AG09309 (cell line): ENCODE results near the gene CHST1.

ENCODE experiments used
- DNase-seq: peaks from one replicate; pipeline ENCODE4 v3.0.0-alpha.2; 2010; ENCODE audit warnings: low read depth
- H3K4me3 ChIP-seq: 2 replicates; pipeline ENCODE4 v1.5.1; 2011; ENCODE audit warnings: mild to moderate bottlenecking, low read depth, low read length, moderate library complexity; ENCODE audit not compliant: control insufficient read depth
- TF ChIP-seq, protein P1 (sequence below): IDR thresholded peaks from 2 replicates; pipeline ENCODE4 v1.5.1; 2011; ENCODE audit warnings: mild to moderate bottlenecking, low read depth, low read length, inconsistent platforms; ENCODE audit not compliant: insufficient read depth, control insufficient read depth; ENCODE audit errors: missing control alignments

Gene CHST1

DNA sequence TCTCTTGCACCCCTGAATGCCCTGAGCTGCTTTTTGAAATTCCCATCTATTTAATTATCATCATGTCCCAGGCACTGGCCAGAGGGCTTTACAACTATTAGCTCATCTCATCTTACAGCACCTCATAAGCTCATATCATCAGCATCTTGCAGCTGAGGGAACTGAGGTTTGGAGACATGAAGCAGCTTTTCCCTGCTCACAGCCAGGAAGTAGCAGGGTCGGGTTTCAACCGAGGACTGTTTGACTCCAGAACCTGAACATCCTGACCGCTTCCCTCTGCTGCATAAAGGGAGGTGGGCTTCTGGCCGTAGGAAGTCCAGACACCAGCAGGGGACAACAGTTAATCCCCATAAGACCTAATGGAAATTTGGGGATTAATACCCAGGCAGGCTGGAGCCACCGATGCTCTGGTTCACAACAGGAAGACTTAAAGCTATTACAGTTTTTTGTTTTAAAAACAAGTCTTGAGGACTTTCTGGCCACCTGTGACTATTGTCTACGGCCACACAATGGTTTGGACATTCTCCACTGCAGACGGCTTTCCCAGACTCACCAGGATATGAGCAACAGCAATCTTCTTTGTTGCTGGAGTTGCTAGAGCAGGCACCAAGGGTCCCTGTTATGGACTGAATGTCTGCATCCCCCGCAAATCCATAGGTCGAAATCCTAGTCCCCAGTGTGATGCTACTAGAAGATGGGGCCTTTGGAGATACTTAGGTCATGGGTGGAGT, 47.4 kb downstream of the CHST1 start:
- TF ChIP-seq, protein P1, sequence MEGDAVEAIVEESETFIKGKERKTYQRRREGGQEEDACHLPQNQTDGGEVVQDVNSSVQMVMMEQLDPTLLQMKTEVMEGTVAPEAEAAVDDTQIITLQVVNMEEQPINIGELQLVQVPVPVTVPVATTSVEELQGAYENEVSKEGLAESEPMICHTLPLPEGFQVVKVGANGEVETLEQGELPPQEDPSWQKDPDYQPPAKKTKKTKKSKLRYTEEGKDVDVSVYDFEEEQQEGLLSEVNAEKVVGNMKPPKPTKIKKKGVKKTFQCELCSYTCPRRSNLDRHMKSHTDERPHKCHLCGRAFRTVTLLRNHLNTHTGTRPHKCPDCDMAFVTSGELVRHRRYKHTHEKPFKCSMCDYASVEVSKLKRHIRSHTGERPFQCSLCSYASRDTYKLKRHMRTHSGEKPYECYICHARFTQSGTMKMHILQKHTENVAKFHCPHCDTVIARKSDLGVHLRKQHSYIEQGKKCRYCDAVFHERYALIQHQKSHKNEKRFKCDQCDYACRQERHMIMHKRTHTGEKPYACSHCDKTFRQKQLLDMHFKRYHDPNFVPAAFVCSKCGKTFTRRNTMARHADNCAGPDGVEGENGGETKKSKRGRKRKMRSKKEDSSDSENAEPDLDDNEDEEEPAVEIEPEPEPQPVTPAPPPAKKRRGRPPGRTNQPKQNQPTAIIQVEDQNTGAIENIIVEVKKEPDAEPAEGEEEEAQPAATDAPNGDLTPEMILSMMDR, result no peak

DNA sequence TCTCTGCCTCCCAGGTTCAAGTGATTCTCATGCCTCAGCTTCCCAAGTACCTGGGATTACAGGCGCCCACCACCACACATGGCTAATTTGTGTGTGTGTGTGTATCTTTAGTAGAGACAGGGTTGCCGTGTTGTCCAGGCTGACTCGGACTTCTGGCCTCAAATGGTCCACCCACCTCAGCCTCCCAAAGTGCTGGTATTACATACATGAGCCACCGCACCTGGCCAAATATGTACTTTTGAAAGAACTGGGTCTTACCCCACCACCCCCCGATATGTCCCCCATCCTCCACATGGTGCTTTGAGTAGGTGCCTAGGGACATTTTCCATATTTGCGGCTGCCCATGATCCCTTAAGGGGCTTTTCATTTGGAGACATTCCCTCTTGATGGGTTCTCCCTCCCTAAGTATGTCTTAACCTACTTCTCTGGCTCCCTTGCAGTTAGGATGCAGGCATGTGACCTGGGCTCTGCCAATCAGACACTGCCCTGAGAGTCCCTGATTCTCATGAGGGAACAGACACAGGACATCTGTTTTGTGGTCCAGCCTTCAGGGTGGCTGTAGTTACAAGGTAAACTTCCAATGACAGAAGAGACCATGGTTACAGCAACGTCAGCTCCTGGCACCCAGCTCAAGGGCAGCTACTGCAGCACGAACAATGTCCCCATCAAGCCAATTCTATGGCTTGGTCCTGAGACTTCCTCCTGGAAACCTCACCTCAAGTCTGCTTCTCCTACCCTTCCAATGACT, 48.4 kb downstream of the CHST1 start:
- no peak for DNase-seq
- TF ChIP-seq, protein P1, result no peak
- H3K4me3 ChIP-seq, result no peak overlapping the region

More for the DNA sequence above, 47.4 kb downstream of the CHST1 start:
- DNase-seq, result no peak
- H3K4me3 ChIP-seq, result no peak overlapping the region

DNA sequence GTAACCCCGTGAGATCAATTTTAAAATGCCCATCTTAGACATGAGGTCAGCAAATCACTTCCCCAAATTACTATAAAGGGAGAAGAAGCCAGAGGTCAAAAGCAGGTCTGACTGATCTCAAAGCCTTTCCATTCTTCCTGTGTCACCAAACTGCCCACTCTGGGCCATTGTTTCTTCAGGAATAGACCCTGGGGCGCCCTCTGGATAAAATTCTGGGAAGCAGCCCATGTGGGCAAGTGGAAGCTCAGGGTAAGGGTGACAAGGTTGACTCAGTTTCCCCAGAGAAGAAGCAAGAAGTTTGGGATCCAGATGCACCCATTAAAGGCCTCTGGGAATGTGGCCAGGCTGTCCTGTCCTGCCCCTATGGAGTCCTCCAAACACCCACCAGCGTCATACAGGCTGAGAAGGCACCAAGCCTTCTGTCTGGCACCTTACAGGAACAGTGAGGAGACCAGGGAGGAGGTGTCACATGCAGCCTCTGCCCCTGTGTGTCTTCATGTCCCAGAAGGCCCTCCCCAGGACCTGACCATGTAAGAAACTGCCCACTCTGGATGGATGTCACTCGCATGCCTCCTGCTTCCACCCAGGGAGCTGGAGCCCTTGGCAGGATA, 50.1 kb downstream of the CHST1 start:
- TF ChIP-seq, protein P1, result no peak
- no peak overlapping the region for H3K4me3 ChIP-seq
- DNase-seq, result no peak

DNA sequence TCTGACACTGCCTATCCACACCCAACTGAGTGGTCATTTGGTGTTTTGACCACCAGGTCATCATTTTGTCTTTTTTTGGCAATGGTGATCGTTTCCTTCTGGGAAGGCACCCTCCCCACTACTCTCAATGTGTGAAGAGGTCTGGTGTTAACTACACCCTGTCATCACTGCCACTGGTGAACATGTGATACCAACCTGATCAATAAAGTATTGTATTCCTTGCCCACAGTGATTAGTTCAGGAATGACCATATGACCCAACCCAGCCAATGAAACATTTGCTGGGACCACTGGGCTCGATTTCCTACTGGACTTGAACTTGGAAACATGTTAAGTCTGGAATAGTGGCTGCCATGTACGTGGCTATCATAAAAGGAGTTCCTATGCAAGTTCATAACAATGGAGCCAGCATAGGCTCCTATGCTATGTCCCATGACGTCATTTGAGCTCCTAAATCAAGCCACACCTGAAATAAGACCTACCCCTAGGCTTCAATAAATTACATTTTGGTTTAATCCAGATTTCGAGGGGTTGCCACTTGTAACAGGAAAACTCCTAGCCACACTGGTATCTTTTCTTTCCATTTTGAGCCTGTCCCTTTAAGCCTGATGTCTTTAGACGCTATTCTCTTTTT, 51.1 kb downstream of the CHST1 start:
- DNase-seq, result no peak
- TF ChIP-seq, protein P1, result no peak
- H3K4me3 ChIP-seq, result no peak overlapping the region

DNA sequence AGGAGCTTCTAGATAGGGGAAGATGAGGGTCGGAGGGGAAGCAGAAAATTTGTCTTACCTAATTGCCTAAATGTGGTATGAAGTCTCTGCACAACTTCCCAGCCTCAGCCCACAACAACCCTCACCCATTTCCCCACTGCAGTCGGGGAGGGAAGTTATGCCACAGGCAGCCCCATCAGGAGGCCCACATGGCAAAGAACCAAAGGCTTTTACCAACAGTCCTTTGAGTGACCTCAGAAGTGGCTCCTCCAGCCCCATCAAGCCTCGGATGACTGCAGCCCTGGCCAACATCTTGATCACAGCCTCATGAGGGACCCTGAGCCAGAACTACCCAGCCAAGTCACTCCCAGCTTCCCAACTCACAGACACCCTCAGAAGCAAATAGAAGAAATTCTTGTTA, 54.8 kb downstream of the CHST1 start:
- H3K4me3 ChIP-seq, result no peak overlapping the region
- TF ChIP-seq, protein P1, result no peak
- no peak for DNase-seq

DNA sequence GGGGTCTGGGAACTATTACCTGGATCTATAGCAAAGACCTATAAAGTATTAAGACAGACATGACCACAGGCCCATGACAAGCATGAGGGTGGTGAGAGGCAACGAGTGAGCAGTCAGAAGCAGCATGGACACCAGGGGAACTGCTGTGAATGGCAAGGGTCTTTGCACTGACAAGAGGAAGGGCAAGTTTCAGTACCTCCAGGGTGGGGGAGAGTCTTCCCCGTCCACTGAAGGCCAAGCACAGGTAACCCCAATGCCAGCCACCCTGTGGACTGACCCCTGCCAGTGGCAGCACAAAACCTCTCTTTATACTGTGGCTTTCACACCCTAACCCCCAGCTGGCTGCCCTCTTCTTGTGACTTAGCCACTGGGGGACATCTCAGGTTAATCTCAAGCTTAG, 55.5 kb downstream of the CHST1 start:
- TF ChIP-seq, protein P1, result no peak
- no peak for DNase-seq
- H3K4me3 ChIP-seq, result no peak overlapping the region
